ENCODE results near the gene COMMD6. TPM values are rescaled to one million over a fixed set of nuclear protein-coding genes. Genes with fewer than 3 reads are reported as not detected.

COMMD6 gene
- total RNA-seq, 1 experiment from 2014 or later = 131 TPM

DNA sequence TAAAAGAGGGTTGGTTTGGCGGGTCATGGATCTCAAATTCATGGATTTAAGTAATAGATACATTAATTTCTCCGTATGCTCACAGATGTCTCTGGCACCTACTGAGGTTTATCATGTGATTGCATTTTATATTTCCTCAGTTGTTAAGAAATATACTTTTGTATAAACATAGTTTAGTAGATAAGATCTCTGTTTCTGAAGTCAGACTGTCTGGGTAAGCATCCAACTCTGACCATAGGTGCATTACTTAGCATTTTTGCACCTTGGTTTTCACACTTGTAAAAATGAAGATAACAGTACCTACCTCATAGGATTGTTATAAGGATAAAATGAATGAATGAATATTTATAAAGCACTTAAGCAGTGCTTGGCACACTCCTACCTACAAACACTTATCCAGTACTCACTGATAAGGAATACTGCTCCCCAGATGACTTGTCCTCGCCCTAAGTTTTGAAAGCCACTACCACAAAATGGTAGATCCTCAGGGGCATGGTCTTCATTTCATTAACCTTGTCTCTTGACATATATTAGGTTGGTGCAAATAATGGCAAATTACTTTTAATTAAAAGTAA is 26.5 kb downstream of the COMMD6 start:
- H3K4me3 Mint-ChIP-seq = no peak overlapping the region
- no peak overlapping the region for H4K91ac ChIP-seq (ENCODE audit: insufficient read length, low read depth, low read length)

More for the DNA sequence above, 26.5 kb downstream of the COMMD6 start:
- H3K27me3 Mint-ChIP-seq (ENCODE audit: low read depth) = no peaks in the 10 kb centered on the region
- DNase-seq = no peak
- Histone ChIP-seq H4K20me1 (ENCODE audit: control insufficient read depth, insufficient read depth, insufficient read length) (no peaks in the 10 kb centered on the region), H2BK5ac (ENCODE audit: insufficient read length, low read length) (no peak overlapping the region), H3K9ac (ENCODE audit: extremely low read depth, insufficient read length, low read length) (no peak overlapping the region), H3K14ac (ENCODE audit: insufficient read depth, low read length) (no peak overlapping the region), H2BK20ac (ENCODE audit: low read depth, low read length, poor library complexity, severe bottlenecking) (no peak overlapping the region), H3K23ac (ENCODE audit: insufficient read length, low read depth, low read length) (no peak overlapping the region), H2BK12ac (ENCODE audit: insufficient read length, low read depth, low read length) (no peak overlapping the region), H4K8ac (replicated peaks; ENCODE audit: insufficient read length, low read depth, low read length) (no peak overlapping the region), H3T11ph (ENCODE audit: low read length) (no peak overlapping the region), H3K23me2 (ENCODE audit: insufficient read length, low read depth, low read length, poor library complexity, severe bottlenecking) (no peaks in the 10 kb centered on the region), H3K27me3 (ENCODE audit: insufficient read depth, low read length) (no peaks in the 10 kb centered on the region; the same call in 1 of the 2 replicates), H3K56ac (ENCODE audit: insufficient read length, low read depth, low read length) (no peak overlapping the region), H3K27ac (ENCODE audit: insufficient read length, low read depth, low read length) (no peak overlapping the region), H3K9me3 (ENCODE audit: control insufficient read depth, low read depth, low read length) (no peaks in the 10 kb centered on the region), H3K18ac (ENCODE audit: insufficient read length, low read depth, low read length) (no peak overlapping the region), H3K79me2 (ENCODE audit: insufficient read depth, low read length) (no peaks in the 10 kb centered on the region), H3K4me2 (ENCODE audit: insufficient read depth, insufficient read length, low read length) (no peak overlapping the region), H3K4ac (ENCODE audit: low read depth, low read length) (no peak overlapping the region), H2AK5ac (ENCODE audit: insufficient read length, low read length) (no peak overlapping the region), H3K79me1 (ENCODE audit: insufficient read depth, low read depth, low read length, poor library complexity, severe bottlenecking) (no peaks in the 10 kb centered on the region), H3K4me1 (ENCODE audit: insufficient read depth, low read length) (no peaks in the 10 kb centered on the region), H2BK15ac (ENCODE audit: low read depth, low read length) (no peak overlapping the region), H4K5ac (ENCODE audit: insufficient read length, low read depth, low read length) (no peak overlapping the region), H2AFZ (ENCODE audit: low read length) (no peak overlapping the region), H2BK120ac (ENCODE audit: low read depth, low read length, poor library complexity, severe bottlenecking) (no peak overlapping the region)
- H3K4me1 Mint-ChIP-seq = no peaks in the 10 kb centered on the region
- H3K27ac Mint-ChIP-seq = no peak overlapping the region
- no peaks in the 10 kb centered on the region for H3K9me3 Mint-ChIP-seq
- no CpG with 5 or more reads among the region's 3 CpGs for WGBS (ENCODE audit: extremely low coverage, insufficient read length, low lambda C conversion rate)
- H3K36me3 Mint-ChIP-seq (ENCODE audit: insufficient read depth in 1 of 3, low read depth in 3 of 3) = no peaks in the 10 kb centered on the region
- TF ChIP-seq CTCF (conservative IDR thresholded peaks at IDR 0.05) = no peak

Data from H9 (cell line).